Endothelial cell (in vitro differentiated cells): ENCODE data around the gene SCFD2. TPM values are rescaled to one million over a fixed set of nuclear protein-coding genes. Genes with fewer than 3 reads are reported as not detected.

Experiments
- DNase-seq: peaks from one replicate; pipeline ENCODE4 v3.0.0; 2021; ENCODE audit warnings: low spot score
- H3K27ac Mint-ChIP-seq: one replicate; pipeline ENCODE4 v1.8.0; 2021; ENCODE audit warnings: mixed read lengths, inconsistent platforms; ENCODE audit not compliant: unreplicated experiment
- H3K27me3 Mint-ChIP-seq: one replicate; pipeline ENCODE4 v1.8.0; 2021; ENCODE audit warnings: mild to moderate bottlenecking, moderate library complexity, mixed read lengths, inconsistent platforms; ENCODE audit not compliant: unreplicated experiment
- H3K36me3 Mint-ChIP-seq: one replicate; pipeline ENCODE4 v1.8.0; 2021; ENCODE audit warnings: mild to moderate bottlenecking, low read depth, mixed read lengths, inconsistent platforms; ENCODE audit not compliant: unreplicated experiment
- H3K4me1 Mint-ChIP-seq: one replicate; pipeline ENCODE4 v1.8.0; 2021; ENCODE audit warnings: mild to moderate bottlenecking, mixed read lengths, inconsistent platforms; ENCODE audit not compliant: unreplicated experiment
- H3K4me3 Mint-ChIP-seq: one replicate; pipeline ENCODE4 v1.8.0; 2021; ENCODE audit warnings: mild to moderate bottlenecking, mixed read lengths, inconsistent platforms; ENCODE audit not compliant: unreplicated experiment
- H3K9me3 Mint-ChIP-seq: one replicate; pipeline ENCODE4 v1.8.0; 2021; ENCODE audit warnings: mixed read lengths, inconsistent platforms; ENCODE audit not compliant: unreplicated experiment
- CTCF ChIP-seq: fragments of 200-600 bp; sonication (generic); IDR thresholded peaks from one replicate; pipeline ENCODE4 v1.5.0; 2021; ENCODE audit warnings: antibody characterized with exemption; ENCODE audit not compliant: unreplicated experiment
- total RNA-seq: library from RNA; stranded (reverse); fragmentation: NEBNext Ultra II Directional; extraction: Animal tissue kit (Norgen Biotek cat#: 25700); gene quantifications from one replicate; pipeline ENCODE4 v1.2.1, GENCODE V29; 2021; ENCODE audit not compliant: unreplicated experiment

SCFD2 gene
- total RNA-seq, 1 donor from 2014 or later: 13.6 TPM

DNA sequence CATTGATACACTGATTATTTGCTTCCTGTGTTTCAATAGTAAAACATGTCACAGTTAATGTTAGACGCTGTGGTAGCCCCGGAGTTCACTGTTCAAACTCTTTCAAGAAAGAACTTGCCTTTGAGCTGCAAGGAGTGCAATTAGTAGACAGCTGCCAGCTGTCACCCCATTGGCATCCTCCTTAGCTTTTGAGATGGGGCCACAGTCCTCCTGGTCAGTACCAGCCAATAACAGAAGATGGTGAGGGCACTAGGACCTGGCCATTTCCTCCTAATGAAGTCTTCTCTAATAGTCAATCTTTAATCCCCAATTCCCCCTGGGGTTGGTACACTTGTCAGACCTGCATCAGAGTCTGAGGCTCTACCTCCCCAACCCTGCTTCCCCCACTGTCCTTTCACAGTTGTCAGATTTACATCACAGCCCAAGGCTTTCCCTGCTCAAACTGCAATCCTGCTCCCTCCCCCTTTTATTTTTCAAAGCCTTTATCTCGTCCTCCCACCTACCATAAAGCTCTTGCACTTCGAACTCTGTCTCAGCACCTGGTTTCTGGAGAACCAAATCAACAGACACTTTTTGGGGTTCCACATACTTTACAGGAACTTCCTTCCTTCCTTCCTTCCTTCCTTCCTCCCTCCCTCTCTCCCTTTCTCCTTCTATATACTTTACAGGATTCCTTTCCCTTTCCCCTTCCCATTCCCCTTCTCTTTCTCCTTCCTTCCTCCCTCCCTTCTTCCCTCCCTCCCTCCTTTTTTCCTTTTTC is 321.8 kb downstream of the SCFD2 start:
- Mint-ChIP-seq H3K36me3 (no peaks in the 10 kb centered on the region), H3K4me3 (no peak overlapping the region), H3K9me3 (no peaks in the 10 kb centered on the region), H3K4me1 (peaks cover 3% of the 10 kb centered on the region), H3K27me3 (peaks cover 5% of the 10 kb centered on the region), H3K27ac (no peak overlapping the region)
- DNase-seq: no peak
- no peak for TF ChIP-seq CTCF

DNA sequence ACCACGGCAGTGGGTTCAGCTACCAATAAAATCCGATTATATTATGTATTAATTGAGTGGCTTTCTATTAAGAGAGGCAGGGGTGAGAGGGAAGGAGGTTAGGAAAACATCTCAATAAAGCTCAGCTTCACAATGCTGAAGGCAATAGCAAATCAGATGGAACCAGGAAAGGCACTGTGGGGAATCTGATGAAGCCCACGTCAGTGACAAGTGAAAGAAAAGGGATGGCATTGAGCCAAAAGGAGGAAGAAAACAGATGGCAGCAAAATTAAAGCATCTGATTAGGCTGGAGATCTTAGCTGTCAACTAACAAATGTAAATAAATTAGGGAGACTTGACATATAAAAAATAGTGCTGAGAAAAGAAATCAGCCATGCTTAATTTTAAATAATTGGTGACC is 322.8 kb downstream of the SCFD2 start:
- H3K4me3 Mint-ChIP-seq: no peak overlapping the region
- no peak for TF ChIP-seq CTCF
- no peak for DNase-seq
- H3K27ac Mint-ChIP-seq: no peak overlapping the region
- H3K4me1 Mint-ChIP-seq: no peaks in the 10 kb centered on the region
- H3K27me3 Mint-ChIP-seq: peaks cover 5% of the 10 kb centered on the region
- H3K9me3 Mint-ChIP-seq: no peaks in the 10 kb centered on the region
- no peaks in the 10 kb centered on the region for H3K36me3 Mint-ChIP-seq

DNA sequence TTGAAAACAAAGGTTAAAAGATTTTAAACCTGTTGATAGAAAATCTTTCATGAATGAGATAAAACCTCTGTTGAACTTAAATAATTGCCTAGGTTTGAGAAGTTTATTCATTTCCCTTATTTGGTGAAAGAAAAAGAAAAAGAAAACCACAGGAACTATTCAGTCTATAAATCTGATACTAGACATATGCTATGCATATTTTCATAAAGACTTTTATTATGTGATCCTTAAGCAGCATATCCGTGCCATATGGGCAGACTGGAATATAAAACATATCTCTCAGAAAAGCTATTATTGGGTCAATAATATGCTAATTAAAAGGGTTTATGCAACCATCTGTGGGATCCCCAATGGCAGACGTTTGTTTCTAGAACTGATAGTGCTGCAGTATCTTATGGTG is 325.0 kb downstream of the SCFD2 start:
- Mint-ChIP-seq H3K27me3 (peaks cover 3% of the 10 kb centered on the region), H3K27ac (no peak overlapping the region), H3K4me1 (no peaks in the 10 kb centered on the region), H3K9me3 (no peaks in the 10 kb centered on the region), H3K4me3 (no peak overlapping the region), H3K36me3 (no peaks in the 10 kb centered on the region)
- TF ChIP-seq CTCF: no peak
- no peak for DNase-seq

GRCh38 chr4:53040459-53040815 is 325.4 kb downstream of the SCFD2 start:
- no peak for DNase-seq
- no peak overlapping the region for H3K27ac Mint-ChIP-seq
- H3K4me3 Mint-ChIP-seq: no peak overlapping the region
- no peaks in the 10 kb centered on the region for H3K36me3 Mint-ChIP-seq
- no peak for TF ChIP-seq CTCF
- H3K9me3 Mint-ChIP-seq: no peaks in the 10 kb centered on the region
- peaks cover 3% of the 10 kb centered on the region for H3K27me3 Mint-ChIP-seq
- H3K4me1 Mint-ChIP-seq: no peaks in the 10 kb centered on the region

DNA sequence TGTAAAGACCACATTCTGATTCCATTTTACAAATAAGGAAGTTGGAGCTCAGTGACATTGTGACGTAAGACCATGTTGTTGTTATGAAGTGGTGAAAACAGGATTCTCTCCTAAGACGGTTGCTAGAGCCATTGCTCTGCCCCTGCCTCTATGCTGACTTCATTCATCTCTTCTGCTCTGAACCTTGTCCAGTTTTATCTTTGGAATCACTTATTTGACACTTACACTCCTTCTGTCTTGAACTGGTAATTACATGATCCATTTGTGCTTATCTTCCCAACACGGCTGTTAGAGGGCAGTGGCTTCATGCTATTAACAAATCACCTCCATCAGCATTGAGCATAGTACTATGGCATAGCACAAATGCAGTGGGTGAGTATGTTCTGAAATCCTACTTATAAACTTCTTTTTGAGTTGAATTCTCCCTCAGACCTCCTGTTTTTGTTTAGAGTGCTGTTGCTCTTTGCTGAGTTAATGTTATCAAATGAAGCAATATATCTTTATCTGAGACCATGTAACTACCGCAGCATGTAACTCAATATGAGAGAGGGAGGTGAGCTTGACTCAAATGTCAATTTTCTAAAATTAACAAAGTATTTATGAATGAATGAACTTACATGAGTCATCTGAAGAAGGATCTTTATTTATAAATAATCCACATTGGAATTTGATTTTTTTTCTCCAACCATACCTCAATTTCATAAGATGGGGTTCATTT is 326.0 kb downstream of the SCFD2 start:
- DNase-seq: no peak
- H3K9me3 Mint-ChIP-seq: no peaks in the 10 kb centered on the region
- H3K27ac Mint-ChIP-seq: no peak overlapping the region
- no peak overlapping the region for H3K4me3 Mint-ChIP-seq
- no peaks in the 10 kb centered on the region for H3K36me3 Mint-ChIP-seq
- no peaks in the 10 kb centered on the region for H3K4me1 Mint-ChIP-seq
- H3K27me3 Mint-ChIP-seq: peaks cover 3% of the 10 kb centered on the region
- no peak for TF ChIP-seq CTCF
